Activated naive CD8-positive, alpha-beta T cell (primary cell): ENCODE results near the gene KLHL10.
"Not testable (repeated sequence)": the region's sequence is repeated elsewhere in the genome, so short reads cannot be mapped to it uniquely, and the experiment has no call there.

ENCODE experiments used
- H3K27ac Mint-ChIP-seq: one replicate; pipeline ENCODE4 v1.8.0; 2021; ENCODE audit warnings: mixed read lengths
- H3K27me3 Mint-ChIP-seq: one replicate; pipeline ENCODE4 v1.8.0; 2021; ENCODE audit warnings: mixed read lengths
- H3K36me3 Mint-ChIP-seq: one replicate; pipeline ENCODE4 v1.8.0; 2021; ENCODE audit warnings: mixed read lengths
- H3K4me1 Mint-ChIP-seq: one replicate; pipeline ENCODE4 v1.8.0; 2021; ENCODE audit warnings: low read depth, mixed read lengths
- H3K4me3 Mint-ChIP-seq: one replicate; pipeline ENCODE4 v1.8.0; 2021; ENCODE audit warnings: mild to moderate bottlenecking, mixed read lengths
- H3K9me3 Mint-ChIP-seq: one replicate; pipeline ENCODE4 v1.8.0; 2021; ENCODE audit warnings: low read depth, mixed read lengths

The KLHL10 gene

DNA sequence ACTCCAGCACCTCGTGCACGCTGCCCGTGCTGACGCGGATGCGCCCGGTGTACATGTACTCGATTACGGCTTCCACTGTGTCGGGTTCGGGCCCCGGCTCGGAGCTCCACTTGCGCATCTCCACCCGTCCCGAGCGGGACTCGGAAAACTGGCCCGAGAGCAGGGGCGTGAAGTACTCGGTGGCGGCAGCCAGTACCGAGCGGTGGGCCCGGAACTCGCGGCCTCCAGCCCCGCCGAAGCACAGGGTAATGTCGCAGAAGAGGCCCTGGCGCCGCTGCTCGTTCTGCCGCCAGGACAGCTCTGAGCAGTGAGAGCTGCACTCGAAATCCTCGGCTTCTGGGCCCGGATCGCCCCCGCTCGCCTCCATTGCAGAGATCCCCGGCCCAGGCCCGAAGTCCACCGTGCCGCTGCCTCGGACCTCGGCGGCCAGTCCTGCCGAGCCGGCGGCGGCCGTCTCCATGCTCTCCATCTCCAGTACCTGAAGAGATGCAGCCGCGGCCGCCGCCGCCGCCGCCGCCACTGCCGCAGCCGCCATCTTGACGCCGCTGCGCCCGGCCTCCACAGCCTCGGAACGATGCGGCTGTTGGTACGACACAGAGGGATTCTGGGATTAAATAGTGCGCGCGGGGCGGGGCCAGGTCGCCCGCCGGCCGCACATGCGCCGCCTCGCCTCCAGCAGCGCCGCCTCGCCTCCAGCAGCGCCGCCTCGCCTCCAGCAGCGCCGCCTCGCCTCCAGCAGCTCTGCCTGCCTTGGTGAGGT, 27.4 kb downstream of the KLHL10 start, which contains the start of gene KLHL11:
Gene KLHL11 (minus strand): TSS at position 588 of the 760 bp plus-strand sequence. CDS start 53 bp downstream, at position 535.
- no peak within 1 kb of the TSS for H3K4me3 Mint-ChIP-seq
- peaks cover 4% of the 10 kb centered on the region for H3K36me3 Mint-ChIP-seq
- peak within 1 kb of the TSS; percentile 72 for H3K27ac Mint-ChIP-seq
- H3K27me3 Mint-ChIP-seq = no peaks in the 10 kb centered on the region
- H3K4me1 Mint-ChIP-seq = peaks cover 40% of the 10 kb centered on the region
- no peaks in the 10 kb centered on the region for H3K9me3 Mint-ChIP-seq

DNA sequence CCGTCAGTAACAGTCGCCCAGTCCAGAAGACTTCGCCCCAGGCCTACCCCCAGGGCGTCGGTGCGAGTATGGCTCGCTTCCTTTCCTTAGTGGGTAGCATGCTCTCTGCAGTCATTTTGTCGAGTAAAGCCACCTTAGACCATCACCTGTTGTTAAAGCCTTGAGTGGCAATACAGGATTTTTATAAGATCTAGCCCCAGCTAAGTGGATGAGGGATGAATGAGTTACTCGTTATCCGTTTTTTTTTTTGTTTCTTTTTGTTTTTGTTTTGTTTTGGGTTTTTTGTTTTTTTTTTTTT, 27.9 kb downstream of the KLHL10 start:
- Mint-ChIP-seq H3K9me3 (no peaks in the 10 kb centered on the region), H3K27me3 (no peaks in the 10 kb centered on the region), H3K4me3 (no peak overlapping the region), H3K27ac (peak overlapping the region; percentile 72), H3K4me1 (peaks cover 35% of the 10 kb centered on the region), H3K36me3 (peaks cover 4% of the 10 kb centered on the region)

DNA sequence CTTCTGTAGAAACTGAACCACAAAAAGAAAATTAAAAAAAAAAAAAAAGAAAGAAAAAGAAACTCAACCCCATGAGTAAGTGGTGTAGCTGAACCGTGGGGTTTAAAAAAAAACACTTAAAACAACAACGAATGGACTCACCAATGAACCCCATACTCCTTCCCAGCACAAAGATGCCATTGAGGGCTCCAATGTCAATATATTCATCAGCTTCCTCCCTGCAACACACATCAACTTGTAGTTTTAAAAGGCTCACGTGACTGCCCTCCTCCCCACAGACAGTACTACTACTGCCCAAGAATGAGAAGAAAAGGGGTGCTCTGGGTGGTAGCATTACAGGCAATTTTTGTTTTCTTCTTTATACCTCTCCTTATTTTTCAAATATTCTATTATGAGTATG, 30.9 kb downstream of the KLHL10 start:
- Mint-ChIP-seq H3K4me1 (peaks cover 21% of the 10 kb centered on the region), H3K27me3 (no peaks in the 10 kb centered on the region), H3K9me3 (no peaks in the 10 kb centered on the region), H3K4me3 (peak overlapping the region; percentile 25), H3K27ac (peak overlapping the region; percentile 77), H3K36me3 (peaks cover 8% of the 10 kb centered on the region)

GRCh38 chr17:41869426-41869825, 31.8 kb downstream of the KLHL10 start:
- Mint-ChIP-seq H3K9me3 (no peaks in the 10 kb centered on the region), H3K4me3 (peak overlapping the region; percentile 10), H3K36me3 (peaks cover 8% of the 10 kb centered on the region), H3K27ac (peak overlapping the region; percentile 77), H3K4me1 (peaks cover 21% of the 10 kb centered on the region), H3K27me3 (no peaks in the 10 kb centered on the region)

DNA sequence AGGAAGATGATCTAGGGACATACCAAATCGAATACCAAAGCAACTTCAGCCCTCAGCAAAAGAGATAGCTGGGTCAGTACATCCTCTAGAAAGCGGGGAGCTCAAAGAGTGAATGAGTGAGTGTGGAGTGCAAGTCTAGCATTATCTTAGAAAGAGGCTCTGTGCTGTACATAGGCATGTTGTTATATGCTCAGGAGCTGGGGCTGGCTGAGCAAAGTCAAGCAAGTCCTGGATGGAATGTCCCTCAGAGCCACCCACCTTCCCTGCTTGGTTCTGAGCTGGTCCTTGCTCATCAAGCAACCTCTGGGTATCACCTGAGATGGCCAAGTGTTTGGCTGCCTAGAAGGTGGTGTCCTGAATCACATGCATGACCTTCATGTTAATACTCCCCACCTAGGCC, 32.5 kb downstream of the KLHL10 start:
- H3K4me1 Mint-ChIP-seq = peaks cover 21% of the 10 kb centered on the region
- peak overlapping the region; percentile 77 for H3K27ac Mint-ChIP-seq
- H3K9me3 Mint-ChIP-seq = no peaks in the 10 kb centered on the region
- H3K27me3 Mint-ChIP-seq = no peaks in the 10 kb centered on the region
- H3K36me3 Mint-ChIP-seq = peaks cover 8% of the 10 kb centered on the region
- no peak overlapping the region for H3K4me3 Mint-ChIP-seq

DNA sequence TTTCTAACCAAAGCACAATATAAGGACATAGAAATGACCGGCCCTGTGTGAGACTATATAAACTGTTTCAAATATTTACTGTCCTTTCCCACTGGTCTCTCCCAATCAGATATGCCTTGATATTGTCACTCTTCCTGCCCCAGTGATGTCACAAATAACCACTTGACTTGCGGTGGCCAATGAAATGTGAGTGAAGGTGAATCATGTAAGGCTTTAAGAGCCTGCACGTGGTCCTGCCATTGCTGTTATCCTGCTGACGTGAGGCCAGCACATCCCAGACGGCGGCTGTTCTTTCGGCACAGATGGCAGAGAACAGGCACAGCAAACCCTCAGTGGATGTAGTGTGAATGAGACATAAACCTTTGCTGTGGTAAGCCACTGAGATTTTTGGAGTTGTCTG, 33.0 kb downstream of the KLHL10 start:
- H3K4me1 Mint-ChIP-seq = peaks cover 19% of the 10 kb centered on the region
- no peaks in the 10 kb centered on the region for H3K27me3 Mint-ChIP-seq
- H3K27ac Mint-ChIP-seq = no peak overlapping the region
- peaks cover 8% of the 10 kb centered on the region for H3K36me3 Mint-ChIP-seq
- H3K9me3 Mint-ChIP-seq = no peaks in the 10 kb centered on the region
- no peak overlapping the region for H3K4me3 Mint-ChIP-seq

DNA sequence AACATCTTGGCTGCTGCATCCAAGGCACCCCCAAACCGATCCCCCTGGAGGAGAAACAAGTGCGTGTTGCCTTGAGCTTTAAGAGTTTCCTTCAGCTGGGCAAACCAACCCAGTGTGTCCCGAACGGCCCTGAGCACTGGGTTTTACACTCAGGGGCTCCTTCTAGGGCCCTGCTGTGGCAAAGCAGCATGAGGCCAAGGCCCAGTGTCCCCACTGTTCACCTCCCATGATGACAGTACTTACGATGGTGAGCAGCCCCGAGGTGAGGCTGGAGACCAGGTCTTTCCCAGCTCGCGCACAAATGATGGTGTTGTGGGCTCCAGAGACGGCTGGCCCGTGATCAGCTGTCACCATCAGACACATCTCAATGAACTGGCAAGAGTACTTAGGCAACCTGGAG, 34.2 kb downstream of the KLHL10 start:
- Mint-ChIP-seq H3K27ac (peak overlapping the region; percentile 16), H3K36me3 (peaks cover 8% of the 10 kb centered on the region), H3K4me1 (peaks cover 18% of the 10 kb centered on the region), H3K4me3 (no peak overlapping the region), H3K27me3 (no peaks in the 10 kb centered on the region), H3K9me3 (no peaks in the 10 kb centered on the region)

GRCh38 chr17:41873559-41874292, 36.1 kb downstream of the KLHL10 start:
- H3K9me3 Mint-ChIP-seq = no peaks in the 10 kb centered on the region
- peaks cover 6% of the 10 kb centered on the region for H3K4me1 Mint-ChIP-seq
- no peak overlapping the region for H3K4me3 Mint-ChIP-seq
- H3K27me3 Mint-ChIP-seq = no peaks in the 10 kb centered on the region
- H3K27ac Mint-ChIP-seq = peak overlapping the region; percentile 34
- H3K36me3 Mint-ChIP-seq = peaks cover 11% of the 10 kb centered on the region

- not testable (repeated sequence) for H3K27ac Mint-ChIP-seq, H3K27me3 Mint-ChIP-seq, H3K36me3 Mint-ChIP-seq, H3K4me1 Mint-ChIP-seq, H3K9me3 Mint-ChIP-seq, H3K4me3 Mint-ChIP-seq
Observed at GRCh38 chr17:41874293-41874670, 36.7 kb downstream of the KLHL10 start.

GRCh38 chr17:41880130-41880529, 42.5 kb downstream of the KLHL10 start:
- Mint-ChIP-seq H3K4me1 (no peaks in the 10 kb centered on the region), H3K27me3 (no peaks in the 10 kb centered on the region), H3K36me3 (peaks cover 12% of the 10 kb centered on the region), H3K27ac (peak overlapping the region; percentile 11), H3K9me3 (no peaks in the 10 kb centered on the region), H3K4me3 (no peak overlapping the region)

- Mint-ChIP-seq H3K36me3 (peaks cover 12% of the 10 kb centered on the region), H3K4me1 (no peaks in the 10 kb centered on the region), H3K9me3 (no peaks in the 10 kb centered on the region), H3K27me3 (no peaks in the 10 kb centered on the region), H3K4me3 (no peak overlapping the region), H3K27ac (no peak overlapping the region)
Observed at GRCh38 chr17:41882756-41883155, 45.1 kb downstream of the KLHL10 start.

GRCh38 chr17:41885733-41886132, 48.1 kb downstream of the KLHL10 start:
- H3K36me3 Mint-ChIP-seq = peaks cover 3% of the 10 kb centered on the region
- no peaks in the 10 kb centered on the region for H3K4me1 Mint-ChIP-seq
- H3K4me3 Mint-ChIP-seq = no peak overlapping the region
- no peak overlapping the region for H3K27ac Mint-ChIP-seq
- H3K9me3 Mint-ChIP-seq = no peaks in the 10 kb centered on the region
- no peaks in the 10 kb centered on the region for H3K27me3 Mint-ChIP-seq

DNA sequence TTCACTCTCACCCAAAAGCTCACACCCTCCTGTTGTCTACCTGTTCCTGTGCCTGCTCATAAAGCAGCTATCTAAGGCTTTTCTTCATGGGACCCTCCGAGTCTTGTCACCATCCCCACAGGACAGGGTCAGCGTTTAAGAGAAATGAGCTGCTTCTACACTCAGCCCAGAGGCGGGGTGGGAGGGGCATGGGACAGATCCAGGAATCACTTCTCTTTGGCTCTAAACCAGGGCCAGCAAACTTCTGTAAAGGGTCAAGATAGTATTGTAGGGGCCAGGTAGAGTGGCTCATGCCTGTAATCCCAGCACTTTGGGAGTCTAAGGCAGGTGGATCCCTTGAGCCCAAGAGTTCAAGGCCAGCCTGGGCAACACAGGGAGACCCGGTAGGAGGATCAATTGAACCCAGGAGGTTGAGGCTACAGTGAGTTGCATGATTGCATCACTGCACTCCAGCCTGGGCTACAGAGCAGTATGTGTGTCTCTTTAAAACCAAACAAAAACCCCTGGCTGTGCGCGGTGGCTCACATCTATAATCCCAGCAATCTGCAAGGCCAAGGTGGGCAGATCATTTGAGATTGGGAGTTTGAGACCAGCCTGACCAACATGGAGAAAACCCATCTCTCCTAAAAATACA, 50.8 kb downstream of the KLHL10 start:
- Mint-ChIP-seq H3K4me3 (no peak overlapping the region), H3K27me3 (no peaks in the 10 kb centered on the region), H3K4me1 (no peaks in the 10 kb centered on the region), H3K27ac (no peak overlapping the region), H3K36me3 (peaks cover 2% of the 10 kb centered on the region), H3K9me3 (no peaks in the 10 kb centered on the region)

GRCh38 chr17:41891135-41892020, 53.8 kb downstream of the KLHL10 start:
- no peaks in the 10 kb centered on the region for H3K4me1 Mint-ChIP-seq
- H3K4me3 Mint-ChIP-seq = no peak overlapping the region
- H3K9me3 Mint-ChIP-seq = no peaks in the 10 kb centered on the region
- peak overlapping the region; percentile 28 for H3K27ac Mint-ChIP-seq
- peaks cover 4% of the 10 kb centered on the region for H3K36me3 Mint-ChIP-seq
- no peaks in the 10 kb centered on the region for H3K27me3 Mint-ChIP-seq

- no peak overlapping the region for H3K4me3 Mint-ChIP-seq
- H3K36me3 Mint-ChIP-seq = peaks cover 4% of the 10 kb centered on the region
- no peaks in the 10 kb centered on the region for H3K4me1 Mint-ChIP-seq
- no peaks in the 10 kb centered on the region for H3K27me3 Mint-ChIP-seq
- no peaks in the 10 kb centered on the region for H3K9me3 Mint-ChIP-seq
- peak overlapping the region; percentile 28 for H3K27ac Mint-ChIP-seq
Observed at GRCh38 chr17:41892021-41892376, 54.4 kb downstream of the KLHL10 start.
